Stimulated activated CD4-positive, alpha-beta T cell treated with anti-CD3 and anti-CD28 coated beads, Interleukin-1b, Interleukin-23, amount 100 ng/mL, for 24 hours (primary cell): ENCODE data around the gene QSOX1.

Experiments used
- DNase-seq, 4 experiments: peaks; one replicate each; pipeline ENCODE4 v3.0.0-alpha.2; 2020; ENCODE audit warnings: low read depth in 4 of 4, low spot score in 1 of 4

The QSOX1 gene

GRCh38 chr1:180231936-180232335 lies 77.3 kb downstream of the QSOX1 start:
- no peak for DNase-seq

- DNase-seq: no peak
Observed at GRCh38 chr1:180232521-180233043, 77.9 kb downstream of the QSOX1 start.

GRCh38 chr1:180233191-180234011 lies 78.7 kb downstream of the QSOX1 start:
- DNase-seq: no peak

- DNase-seq: no peak
Observed at GRCh38 chr1:180234369-180235076, 79.9 kb downstream of the QSOX1 start.

- DNase-seq: no peak
Observed at GRCh38 chr1:180235077-180235501, 80.4 kb downstream of the QSOX1 start.

- no peak for DNase-seq
Observed at GRCh38 chr1:180235502-180236239, 81.0 kb downstream of the QSOX1 start.

GRCh38 chr1:180236698-180237509 lies 82.2 kb downstream of the QSOX1 start:
- no peak for DNase-seq

GRCh38 chr1:180237869-180238476 lies 83.3 kb downstream of the QSOX1 start:
- DNase-seq: no peak

GRCh38 chr1:180238675-180239074 lies 84.0 kb downstream of the QSOX1 start:
- no peak for DNase-seq

- no peak for DNase-seq
Observed at GRCh38 chr1:180239145-180240096, 84.8 kb downstream of the QSOX1 start.

GRCh38 chr1:180241716-180242544 lies 87.3 kb downstream of the QSOX1 start:
- no peak for DNase-seq

GRCh38 chr1:180243517-180244221 lies 89.0 kb downstream of the QSOX1 start:
- DNase-seq: no peak

GRCh38 chr1:180244840-180245239 lies 90.2 kb downstream of the QSOX1 start:
- DNase-seq: no peak

GRCh38 chr1:180246579-180246978 lies 91.9 kb downstream of the QSOX1 start:
- DNase-seq: no peak

GRCh38 chr1:180247061-180247460 lies 92.4 kb downstream of the QSOX1 start:
- DNase-seq: no peak

GRCh38 chr1:180247580-180247979 lies 92.9 kb downstream of the QSOX1 start:
- no peak for DNase-seq

GRCh38 chr1:180248176-180248575 lies 93.5 kb downstream of the QSOX1 start:
- DNase-seq: no peak
